Stimulated activated CD8-positive, alpha-beta memory T cell treated with anti-CD3 and anti-CD28 coated beads, Interleukin-15, amount 100 ng/mL, for 1 hour (primary cell): ENCODE results near the gene TIAL1.
"Not testable (repeated sequence)": the region's sequence is repeated elsewhere in the genome, so short reads cannot be mapped to it uniquely, and the experiment has no call there.

Experiments used
- DNase-seq: peaks from one replicate; pipeline ENCODE4 v3.0.0-alpha.2; 2020; ENCODE audit warnings: low read depth

Gene TIAL1

GRCh38 chr10:119528663-119529237 lies 68.0 kb downstream of the TIAL1 start:
- DNase-seq, result not testable (repeated sequence)

- DNase-seq, result no peak
Observed at GRCh38 chr10:119526621-119527592, 69.9 kb downstream of the TIAL1 start.

GRCh38 chr10:119526149-119526548 lies 70.6 kb downstream of the TIAL1 start:
- no peak for DNase-seq

DNA sequence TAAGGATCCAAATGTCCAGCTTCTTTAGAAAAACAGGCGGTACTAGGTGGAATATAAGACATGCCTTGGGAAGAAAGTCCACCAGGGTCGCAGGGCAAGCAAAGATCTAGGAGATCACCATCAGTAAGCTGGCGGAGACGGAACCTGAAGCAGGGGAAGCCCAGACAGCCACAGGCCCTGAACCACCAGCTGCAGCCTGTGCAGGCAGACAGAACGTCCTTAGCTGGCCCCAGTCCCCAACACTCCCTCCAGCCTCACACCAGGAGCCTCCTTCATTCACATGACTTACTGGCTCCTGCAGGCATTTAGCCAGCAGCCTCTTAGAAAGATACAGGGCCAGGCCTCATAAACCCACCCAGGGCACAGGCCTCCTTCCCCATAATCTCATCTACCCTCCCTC lies 71.6 kb downstream of the TIAL1 start:
- no peak for DNase-seq

DNA sequence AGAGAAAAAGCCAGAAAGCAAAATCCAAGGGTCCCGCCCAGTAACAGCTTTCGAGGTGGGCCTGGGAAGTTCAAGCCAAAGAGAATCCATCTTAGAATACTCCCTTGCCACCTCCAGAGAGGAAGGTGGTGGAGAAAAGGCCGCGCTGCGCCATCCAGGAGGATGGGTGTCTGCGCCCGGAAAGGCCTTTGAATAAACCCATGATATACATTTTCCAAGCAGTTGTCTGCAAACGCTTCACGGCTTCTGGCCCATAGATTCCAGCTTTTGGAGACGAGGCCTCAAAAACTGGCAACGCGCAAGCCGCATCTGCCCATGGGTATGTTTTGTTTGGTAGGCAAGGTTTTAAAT lies 72.1 kb downstream of the TIAL1 start:
- DNase-seq, result no peak

DNA sequence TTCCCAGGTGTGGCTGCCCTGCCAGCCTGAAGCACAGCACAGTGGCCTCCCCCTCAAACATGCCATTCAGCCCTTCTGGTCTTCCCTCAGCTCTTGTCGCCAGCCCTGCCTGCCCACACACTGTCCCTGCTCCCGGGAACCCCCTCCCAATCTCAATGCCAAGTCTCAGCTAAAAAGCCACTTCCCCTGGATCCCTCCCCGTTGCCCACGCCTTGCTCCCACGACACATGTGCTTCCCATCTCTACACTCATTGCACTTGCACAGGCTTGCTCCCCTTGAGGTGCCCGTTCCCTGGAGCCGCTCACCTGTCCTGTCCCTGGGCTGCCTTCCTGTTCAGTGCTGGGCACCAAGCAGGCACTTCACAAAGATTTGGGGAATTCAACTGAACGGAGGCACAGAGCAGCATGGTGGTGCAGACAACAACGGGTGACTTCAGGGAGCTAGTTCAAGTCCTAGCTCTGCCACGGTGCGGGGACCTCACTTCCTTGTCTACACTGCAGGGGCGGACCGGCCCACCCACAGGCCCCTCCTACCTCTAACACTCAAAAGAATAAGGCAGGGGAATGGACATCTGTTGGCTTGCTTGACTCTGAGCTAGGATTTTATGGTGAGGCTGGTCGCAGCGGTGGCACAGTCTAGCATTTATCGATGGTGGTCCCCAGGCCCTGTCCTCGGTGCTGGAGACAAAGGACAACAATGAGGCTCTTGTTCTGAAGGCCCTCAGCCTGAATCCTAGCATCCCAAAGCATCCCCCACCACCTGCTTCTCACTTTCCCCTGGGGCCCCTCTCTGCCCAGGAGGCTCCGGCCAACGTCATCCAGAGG lies 72.7 kb downstream of the TIAL1 start:
- no peak for DNase-seq
